Measurements from ENCODE around the gene CCDC34. TPM values are rescaled to one million over a fixed set of nuclear protein-coding genes. Genes with fewer than 3 reads are reported as not detected.

CCDC34 gene
- total RNA-seq, 3 donors from 2014 or later = 5.5 to 6.9 (median 6.3) TPM

DNA sequence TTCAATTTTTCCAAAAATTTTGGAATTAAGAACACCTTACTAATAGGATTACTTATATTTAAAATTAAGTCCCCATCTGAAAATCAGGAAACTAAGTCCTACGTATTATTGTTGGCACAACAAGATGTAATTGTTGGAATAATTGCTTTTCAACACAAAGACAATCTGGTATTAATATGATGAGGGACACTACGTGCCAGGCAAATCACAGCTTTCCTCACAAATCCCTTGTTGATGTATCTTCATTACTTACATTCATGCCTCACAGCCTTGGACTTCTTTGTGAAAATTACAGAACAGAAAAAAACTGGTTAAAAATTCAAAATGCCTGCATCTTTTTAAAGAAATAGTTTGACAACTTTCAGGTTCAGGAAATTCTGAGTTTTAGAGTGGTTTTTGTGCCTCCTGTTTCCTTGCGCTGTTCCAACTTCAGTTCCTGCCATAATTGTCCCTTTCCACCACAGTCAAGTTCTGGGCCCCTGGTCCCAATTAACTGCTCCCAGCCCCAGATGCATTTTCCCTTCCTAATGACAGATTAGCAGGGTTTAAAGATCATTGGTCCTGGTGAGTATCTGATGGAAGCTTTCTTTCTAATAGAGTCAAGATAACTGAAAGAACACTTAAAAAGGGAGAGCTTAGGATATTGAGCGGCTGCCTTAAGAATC, 23.3 kb upstream of the CCDC34 start:
- H3K4me1 Mint-ChIP-seq (ENCODE audit: low read depth) = no peaks in the 10 kb centered on the region

DNA sequence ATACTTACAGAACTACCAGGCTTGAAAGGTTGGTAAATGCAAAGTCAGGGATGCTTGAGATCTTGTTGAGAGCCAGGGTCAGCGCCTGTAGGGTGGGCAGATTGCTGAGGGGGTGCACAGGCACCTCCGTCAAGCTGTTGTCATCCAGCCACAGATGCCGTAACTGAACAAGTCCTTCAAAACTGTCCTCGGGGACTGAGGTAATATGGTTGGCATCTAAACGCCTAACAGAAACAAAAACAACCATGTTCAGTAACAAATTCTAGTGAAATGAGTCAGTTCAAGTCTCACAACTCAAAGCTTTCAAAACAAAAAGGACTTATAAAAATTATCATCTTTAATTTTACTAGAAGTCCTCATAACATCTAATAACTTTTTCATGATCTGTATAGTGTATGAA, 22.2 kb upstream of the CCDC34 start:
- ATAC-seq = no peak
- no peaks in the 10 kb centered on the region for H3K36me3 Mint-ChIP-seq (ENCODE audit: insufficient read depth)
- no peaks in the 10 kb centered on the region for H3K9me3 Mint-ChIP-seq
- H3K27me3 Mint-ChIP-seq (ENCODE audit: low read depth) = peaks cover 4% of the 10 kb centered on the region
- H3K4me1 Mint-ChIP-seq (ENCODE audit: low read depth) = no peaks in the 10 kb centered on the region
- DNase-seq = no peak
- H3K4me3 Mint-ChIP-seq = no peak overlapping the region

More for the DNA sequence above, 23.3 kb upstream of the CCDC34 start:
- no peak for DNase-seq
- no peak for ATAC-seq
- Mint-ChIP-seq H3K36me3 (ENCODE audit: insufficient read depth) (no peaks in the 10 kb centered on the region), H3K4me3 (no peak overlapping the region), H3K9me3 (no peaks in the 10 kb centered on the region), H3K27me3 (ENCODE audit: low read depth) (peaks cover 4% of the 10 kb centered on the region)

- Mint-ChIP-seq H3K4me1 (ENCODE audit: low read depth) (no peaks in the 10 kb centered on the region), H3K27me3 (ENCODE audit: low read depth) (peaks cover 4% of the 10 kb centered on the region), H3K36me3 (ENCODE audit: insufficient read depth) (no peaks in the 10 kb centered on the region), H3K4me3 (no peak overlapping the region), H3K9me3 (no peaks in the 10 kb centered on the region)
- no peak for DNase-seq
- ATAC-seq = no peak
Measured at GRCh38 chr11:27384227-27384626, 21.2 kb upstream of the CCDC34 start.

GRCh38 chr11:27383645-27384044, 20.6 kb upstream of the CCDC34 start:
- Mint-ChIP-seq H3K4me1 (ENCODE audit: low read depth) (no peaks in the 10 kb centered on the region), H3K9me3 (no peaks in the 10 kb centered on the region), H3K27me3 (ENCODE audit: low read depth) (peaks cover 4% of the 10 kb centered on the region), H3K4me3 (no peak overlapping the region), H3K36me3 (ENCODE audit: insufficient read depth) (no peaks in the 10 kb centered on the region)
- ATAC-seq (no peak), DNase-seq (no peak)

DNA sequence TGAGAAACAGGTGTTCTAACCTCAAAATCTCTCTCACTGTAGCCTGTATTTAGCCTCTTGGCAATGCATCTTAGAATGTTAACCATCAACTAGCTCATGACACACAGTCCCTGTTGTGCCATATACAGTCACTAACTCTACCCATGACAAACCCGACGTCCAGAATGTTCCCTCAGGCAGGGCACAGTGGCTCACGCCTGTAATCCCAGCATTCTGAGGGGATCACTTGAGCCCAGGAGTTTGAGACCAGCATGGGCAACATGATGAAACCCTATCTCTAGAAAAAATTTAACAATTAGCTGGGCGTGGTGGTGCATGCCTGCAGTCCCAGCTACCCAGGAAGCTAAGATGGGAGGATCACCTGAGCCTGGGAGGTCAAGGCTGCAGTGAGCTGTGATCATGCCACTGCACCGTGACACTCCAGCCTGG, 18.2 kb upstream of the CCDC34 start:
- no peak overlapping the region for H3K4me3 Mint-ChIP-seq
- H3K4me1 Mint-ChIP-seq (ENCODE audit: low read depth) = no peaks in the 10 kb centered on the region
- DNase-seq (no peak), ATAC-seq (no peak)
- no peaks in the 10 kb centered on the region for H3K36me3 Mint-ChIP-seq (ENCODE audit: insufficient read depth)
- no peaks in the 10 kb centered on the region for H3K9me3 Mint-ChIP-seq
- peaks cover 4% of the 10 kb centered on the region for H3K27me3 Mint-ChIP-seq (ENCODE audit: low read depth)

DNA sequence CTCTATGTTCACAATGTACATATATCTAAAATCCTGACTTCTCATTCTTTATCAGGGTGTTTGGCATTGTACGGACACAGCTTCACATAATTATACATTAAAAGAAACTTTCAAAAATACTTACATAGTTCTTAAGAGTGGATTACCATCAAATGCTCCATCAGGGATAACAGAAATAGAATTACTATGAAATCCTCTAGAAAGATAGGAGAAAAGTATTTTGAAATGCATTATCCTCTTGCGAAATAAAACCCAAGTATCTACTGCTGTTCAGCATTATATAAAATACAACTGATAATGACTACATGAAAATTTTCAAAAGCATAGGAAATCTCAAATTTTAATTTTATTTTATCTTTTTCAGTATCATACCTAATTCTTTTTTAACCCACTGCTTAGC, 17.8 kb upstream of the CCDC34 start:
- Mint-ChIP-seq H3K9me3 (no peaks in the 10 kb centered on the region), H3K4me1 (ENCODE audit: low read depth) (no peaks in the 10 kb centered on the region), H3K36me3 (ENCODE audit: insufficient read depth) (no peaks in the 10 kb centered on the region), H3K27me3 (ENCODE audit: low read depth) (peaks cover 4% of the 10 kb centered on the region), H3K4me3 (no peak overlapping the region)
- no peak for DNase-seq
- ATAC-seq = no peak

- peaks cover 4% of the 10 kb centered on the region for H3K27me3 Mint-ChIP-seq (ENCODE audit: low read depth)
- no peak for DNase-seq
- H3K36me3 Mint-ChIP-seq (ENCODE audit: insufficient read depth) = no peaks in the 10 kb centered on the region
- no peak overlapping the region for H3K4me3 Mint-ChIP-seq
- no peak for ATAC-seq
- H3K4me1 Mint-ChIP-seq (ENCODE audit: low read depth) = no peaks in the 10 kb centered on the region
- H3K9me3 Mint-ChIP-seq = no peaks in the 10 kb centered on the region
Measured at GRCh38 chr11:27379449-27379848, 16.4 kb upstream of the CCDC34 start.

DNA sequence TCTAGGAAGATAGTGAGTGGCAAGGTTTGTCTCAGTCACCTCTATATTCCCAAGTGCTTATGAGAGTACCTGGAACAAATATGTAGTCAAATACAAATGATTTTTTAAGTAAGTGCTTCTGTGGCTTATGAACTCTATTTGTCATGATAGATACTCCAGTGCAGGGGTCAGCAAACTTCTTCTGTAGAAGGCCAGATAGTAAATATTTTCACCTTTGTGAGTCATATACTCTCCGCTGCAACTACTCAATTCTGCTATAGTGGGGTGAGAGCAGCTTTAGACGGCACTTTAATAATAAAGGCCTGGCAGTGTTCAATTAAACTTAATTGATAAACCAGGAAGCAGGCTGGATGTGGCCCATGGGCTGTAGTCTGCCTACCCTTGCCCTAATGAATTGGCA, 12.4 kb upstream of the CCDC34 start:
- no peaks in the 10 kb centered on the region for H3K9me3 Mint-ChIP-seq
- no peak overlapping the region for H3K4me3 Mint-ChIP-seq
- no peak for DNase-seq
- H3K4me1 Mint-ChIP-seq (ENCODE audit: low read depth) = no peaks in the 10 kb centered on the region
- ATAC-seq = no peak
- no peaks in the 10 kb centered on the region for H3K36me3 Mint-ChIP-seq (ENCODE audit: insufficient read depth)
- H3K27me3 Mint-ChIP-seq (ENCODE audit: low read depth) = no peaks in the 10 kb centered on the region

DNA sequence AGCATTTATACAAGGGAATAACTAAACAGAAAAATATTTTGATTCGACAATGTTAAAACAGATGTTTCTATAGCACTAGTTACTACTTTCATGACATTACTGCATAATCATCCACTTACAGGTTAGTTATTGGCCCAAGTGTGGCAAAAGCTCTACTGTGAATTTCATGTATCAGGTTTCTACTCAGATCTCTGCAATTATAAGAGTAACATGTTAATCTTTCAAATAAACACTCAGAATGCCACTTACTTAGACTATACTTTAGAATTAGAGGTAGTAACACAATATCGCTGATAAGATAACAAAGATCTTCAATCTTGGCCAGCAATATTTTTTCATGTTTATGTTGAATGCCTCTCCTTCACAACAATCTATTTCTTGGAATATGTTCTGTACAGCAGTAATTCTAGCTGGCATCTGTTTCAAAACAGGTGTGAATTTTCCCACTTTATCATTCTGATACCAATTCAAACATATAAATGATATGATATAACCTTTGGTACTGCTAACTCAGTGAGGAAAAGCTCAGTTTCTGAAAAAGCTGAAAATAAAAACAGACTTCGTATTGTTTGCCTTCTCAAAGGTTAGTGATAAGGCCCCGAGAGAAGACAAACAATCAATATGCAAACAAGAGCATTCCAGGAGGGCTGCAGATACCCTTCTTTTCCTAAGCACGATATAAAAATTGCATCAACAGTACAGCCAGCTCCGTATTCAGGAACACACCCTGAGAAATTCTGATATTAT, 11.0 kb upstream of the CCDC34 start:
- Mint-ChIP-seq H3K9me3 (no peaks in the 10 kb centered on the region), H3K27me3 (ENCODE audit: low read depth) (no peaks in the 10 kb centered on the region), H3K4me3 (no peak overlapping the region), H3K4me1 (ENCODE audit: low read depth) (no peaks in the 10 kb centered on the region), H3K36me3 (ENCODE audit: insufficient read depth) (no peaks in the 10 kb centered on the region)
- ATAC-seq (no peak), DNase-seq (no peak)

DNA sequence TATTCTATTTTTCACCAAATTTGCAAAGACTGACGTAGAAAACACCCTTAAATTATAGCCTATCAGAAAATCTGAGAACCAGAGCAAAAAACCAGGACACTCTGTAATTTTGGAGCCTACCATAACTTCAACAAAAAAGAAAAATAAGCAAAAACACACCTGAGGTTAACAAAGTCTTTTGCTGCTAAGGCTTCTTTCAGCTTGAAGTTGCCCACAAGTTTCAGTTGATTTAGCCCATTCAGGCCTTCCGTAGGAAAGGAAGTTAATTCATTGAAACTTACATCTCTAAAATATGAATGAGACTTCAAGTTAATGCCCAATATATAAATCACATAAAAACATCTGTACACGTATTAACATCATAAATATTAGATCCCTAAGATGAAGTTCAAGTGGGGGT, 10.4 kb upstream of the CCDC34 start:
- no peak for DNase-seq
- Mint-ChIP-seq H3K4me3 (no peak overlapping the region), H3K4me1 (ENCODE audit: low read depth) (no peaks in the 10 kb centered on the region), H3K36me3 (ENCODE audit: insufficient read depth) (no peaks in the 10 kb centered on the region), H3K9me3 (no peaks in the 10 kb centered on the region), H3K27me3 (ENCODE audit: low read depth) (no peaks in the 10 kb centered on the region)
- no peak for ATAC-seq

- no peaks in the 10 kb centered on the region for H3K36me3 Mint-ChIP-seq (ENCODE audit: insufficient read depth)
Measured at GRCh38 chr11:27372164-27372563, 9.1 kb upstream of the CCDC34 start.

DNA sequence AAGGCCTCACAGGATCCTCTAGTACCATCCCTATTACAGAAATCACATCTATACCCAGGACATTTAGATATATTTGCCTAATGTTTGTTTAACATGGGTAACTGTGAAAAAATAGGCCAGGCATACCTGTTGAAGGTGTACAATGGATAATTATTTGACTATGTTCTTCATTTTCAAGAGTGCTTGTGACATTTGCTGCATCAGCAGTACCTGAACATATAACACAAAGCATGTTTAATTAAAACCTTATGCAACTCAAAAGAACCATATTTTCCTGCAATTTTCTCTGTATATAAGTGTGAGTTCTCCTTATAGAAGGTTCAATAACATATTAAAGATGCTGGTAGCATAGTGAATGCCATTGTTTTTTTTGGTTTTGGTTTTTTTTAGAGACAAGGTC, 8.5 kb upstream of the CCDC34 start:
- H3K4me1 Mint-ChIP-seq (ENCODE audit: low read depth) = no peaks in the 10 kb centered on the region
- ATAC-seq = no peak
- H3K4me3 Mint-ChIP-seq = no peak overlapping the region
- H3K9me3 Mint-ChIP-seq = no peaks in the 10 kb centered on the region
- H3K27me3 Mint-ChIP-seq (ENCODE audit: low read depth) = no peaks in the 10 kb centered on the region
- H3K36me3 Mint-ChIP-seq (ENCODE audit: insufficient read depth) = no peaks in the 10 kb centered on the region
- no peak for DNase-seq

More at GRCh38 chr11:27372164-27372563, 9.1 kb upstream of the CCDC34 start:
- H3K4me1 Mint-ChIP-seq (ENCODE audit: low read depth) = no peaks in the 10 kb centered on the region
- H3K4me3 Mint-ChIP-seq = no peak overlapping the region
- ATAC-seq (no peak), DNase-seq (no peak)
- H3K27me3 Mint-ChIP-seq (ENCODE audit: low read depth) = no peaks in the 10 kb centered on the region
- no peaks in the 10 kb centered on the region for H3K9me3 Mint-ChIP-seq

- H3K4me3 Mint-ChIP-seq = no peak overlapping the region
- no peak for ATAC-seq
- H3K36me3 Mint-ChIP-seq (ENCODE audit: insufficient read depth) = no peaks in the 10 kb centered on the region
- no peak for DNase-seq
- no peaks in the 10 kb centered on the region for H3K4me1 Mint-ChIP-seq (ENCODE audit: low read depth)
- H3K27me3 Mint-ChIP-seq (ENCODE audit: low read depth) = no peaks in the 10 kb centered on the region
- no peaks in the 10 kb centered on the region for H3K9me3 Mint-ChIP-seq
Measured at GRCh38 chr11:27370374-27370773, 7.4 kb upstream of the CCDC34 start.

GRCh38 chr11:27367881-27368280, 4.9 kb upstream of the CCDC34 start:
- H3K27me3 Mint-ChIP-seq (ENCODE audit: low read depth) = no peaks in the 10 kb centered on the region
- no peak for DNase-seq
- ATAC-seq = no peak
- H3K4me1 Mint-ChIP-seq (ENCODE audit: low read depth) = peaks cover 10% of the 10 kb centered on the region
- no peaks in the 10 kb centered on the region for H3K36me3 Mint-ChIP-seq (ENCODE audit: insufficient read depth)
- no peak overlapping the region for H3K4me3 Mint-ChIP-seq
- H3K9me3 Mint-ChIP-seq = no peaks in the 10 kb centered on the region

DNA sequence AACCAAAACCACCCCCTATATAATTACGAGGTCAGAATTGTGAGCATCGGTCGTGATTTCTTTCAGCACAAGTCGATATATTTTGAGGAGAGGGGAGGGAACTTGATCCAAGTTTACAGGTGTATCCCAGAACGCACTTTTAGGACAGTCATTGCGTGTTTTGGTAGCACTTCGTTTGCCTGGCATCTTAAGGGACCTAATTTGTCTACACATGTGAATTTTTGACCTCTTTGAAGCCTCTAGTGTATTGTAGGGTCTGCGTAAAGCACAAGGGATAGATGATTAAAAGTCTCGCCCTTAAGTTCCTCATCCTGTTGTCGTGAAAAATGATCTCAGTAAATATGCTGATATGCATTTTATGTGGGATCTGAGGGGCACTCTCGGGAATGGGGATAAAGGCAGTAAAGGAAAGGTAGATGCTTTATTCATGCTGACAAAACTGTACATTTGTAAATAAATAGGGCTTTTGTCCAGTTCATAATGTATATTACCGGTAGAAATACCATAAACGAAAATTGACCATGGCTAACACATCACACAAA, 632 bp upstream of the CCDC34 start:
- ATAC-seq = no peak
- peak overlapping the region; percentile 91 for H3K4me3 Mint-ChIP-seq
- no peak for DNase-seq

More for the DNA sequence above, 632 bp upstream of the CCDC34 start:
- Mint-ChIP-seq H3K9me3 (no peaks in the 10 kb centered on the region), H3K27me3 (ENCODE audit: low read depth) (no peaks in the 10 kb centered on the region), H3K36me3 (ENCODE audit: insufficient read depth) (no peaks in the 10 kb centered on the region), H3K4me1 (ENCODE audit: low read depth) (peaks cover 24% of the 10 kb centered on the region)

Data from activated T-cell treated with anti-CD3 and anti-CD28 coated beads, Interleukin-2, amount 50 U/mL, for 4 hours (primary cell).